NB4 (cell line): ENCODE measurements around the gene KRTAP20-1.

Source experiments
- DNase-seq: peaks from one replicate; pipeline ENCODE4 v3.0.0; 2010; ENCODE audit warnings: low read depth
- H3K4me3 ChIP-seq: one replicate; pipeline ENCODE4 v1.5.1; 2011; ENCODE audit warnings: mild to moderate bottlenecking, low read depth, low read length, moderate library complexity
- CTCF ChIP-seq: IDR thresholded peaks from one replicate; pipeline ENCODE4 v1.5.1; 2012; ENCODE audit warnings: low read depth, low read length
- MAX ChIP-seq: IDR thresholded peaks from 2 replicates; pipeline ENCODE4 v1.6.1; 2011; ENCODE audit warnings: low read depth, low read length
- MYC ChIP-seq: IDR thresholded peaks from 2 replicates; pipeline ENCODE4 v1.6.1; 2011; ENCODE audit warnings: low read depth, low read length
- POLR2A ChIP-seq: IDR thresholded peaks from 2 replicates; pipeline ENCODE4 v1.6.1; 2011; ENCODE audit warnings: mild to moderate bottlenecking; ENCODE audit not compliant: insufficient read length; ENCODE audit errors: extremely low read depth

Gene KRTAP20-1

DNA sequence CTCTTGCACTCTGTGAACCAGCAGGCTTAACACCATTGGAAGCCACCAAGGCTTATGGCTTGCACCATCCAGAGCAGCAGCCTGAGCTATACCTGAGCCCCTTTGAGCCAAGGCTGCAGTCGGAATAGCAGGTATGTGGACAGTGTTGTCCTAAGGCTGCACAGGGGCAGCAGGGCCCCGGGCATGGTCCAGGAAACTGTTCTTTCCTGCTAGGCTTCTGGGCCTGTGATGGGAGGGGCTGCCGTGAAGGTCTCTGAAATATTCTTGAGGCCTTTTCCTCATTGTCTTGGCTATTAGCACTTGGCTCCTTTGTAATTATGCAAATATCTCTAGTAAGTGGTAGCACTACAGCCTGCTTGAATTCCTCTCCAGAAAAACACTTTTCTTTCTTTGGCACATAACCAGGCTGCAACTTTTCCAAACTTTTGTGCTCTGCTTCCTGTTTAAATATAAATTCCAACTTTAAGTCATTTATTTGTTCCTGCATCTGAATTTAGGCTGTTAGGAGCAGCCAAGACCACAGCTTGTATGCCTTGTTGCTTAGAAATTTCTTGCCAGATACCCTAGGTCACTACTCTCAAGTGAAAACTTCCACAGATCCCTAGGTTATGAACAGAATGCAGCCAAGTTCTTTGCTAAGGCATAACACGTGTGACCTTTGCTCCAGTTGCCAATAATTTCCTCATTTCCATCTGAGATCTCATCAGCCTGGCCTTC, 9.4 kb downstream of the KRTAP20-1 start:
- DNase-seq = no peak
- TF ChIP-seq MYC = no peak
- no peak for TF ChIP-seq POLR2A
- TF ChIP-seq MAX = no peak
- no peak for TF ChIP-seq CTCF
- no peak overlapping the region for H3K4me3 ChIP-seq

GRCh38 chr21:30628109-30628508, 11.9 kb downstream of the KRTAP20-1 start:
- no peak for DNase-seq
- TF ChIP-seq MAX (no peak), CTCF (no peak), POLR2A (no peak)
- no peak overlapping the region for H3K4me3 ChIP-seq

GRCh38 chr21:30629200-30629599, 13.0 kb downstream of the KRTAP20-1 start:
- no peak for TF ChIP-seq CTCF
- no peak for TF ChIP-seq POLR2A
- TF ChIP-seq MYC = no peak
- TF ChIP-seq MAX = no peak

GRCh38 chr21:30634906-30635305, 18.7 kb downstream of the KRTAP20-1 start, which contains the start of gene KRTAP20-2:
TSS of gene KRTAP20-2 (plus strand) at chr21:30635206. CDS start at chr21:30635264, 58 bp downstream.
- no peak for TF ChIP-seq MAX
- no peak for TF ChIP-seq MYC
- no peak for TF ChIP-seq CTCF
- TF ChIP-seq POLR2A = no peak
- no peak for DNase-seq
- H3K4me3 ChIP-seq = no peak within 1 kb of the TSS

More at GRCh38 chr21:30629200-30629599, 13.0 kb downstream of the KRTAP20-1 start:
- no peak overlapping the region for H3K4me3 ChIP-seq
- DNase-seq = no peak

DNA sequence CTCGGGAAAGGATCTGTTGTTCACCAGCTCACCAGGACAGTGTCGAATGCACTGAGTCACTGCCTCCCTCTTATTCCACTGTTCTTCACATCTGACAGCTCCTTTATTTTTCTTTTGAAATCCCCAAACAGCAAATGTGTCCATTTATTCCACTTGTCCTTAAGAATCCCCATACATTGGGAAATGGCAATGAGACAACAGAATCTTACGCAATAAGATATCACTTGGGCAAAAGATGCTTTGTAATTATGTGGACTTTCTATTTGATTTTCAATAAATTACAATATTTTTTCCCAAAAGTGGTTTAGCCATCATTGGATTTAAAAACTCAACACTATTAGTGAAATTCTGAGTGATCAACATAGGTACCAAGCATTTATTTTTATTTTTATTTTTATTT, 22.5 kb downstream of the KRTAP20-1 start:
- DNase-seq = no peak
- no peak overlapping the region for H3K4me3 ChIP-seq
- TF ChIP-seq POLR2A (no peak), MYC (no peak), MAX (no peak), CTCF (no peak)
